ENCODE measurements around the gene PCOLCE2. TPM values are rescaled to one million over a fixed set of nuclear protein-coding genes. Genes with fewer than 3 reads are reported as not detected.
A peak's percentile ranks its signal among the peaks of the same experiment; 100 is the strongest.

The PCOLCE2 gene
- total RNA-seq, 4 donors from 2014 or later, result 48.2 to 76.0 (median 54.6) TPM

DNA sequence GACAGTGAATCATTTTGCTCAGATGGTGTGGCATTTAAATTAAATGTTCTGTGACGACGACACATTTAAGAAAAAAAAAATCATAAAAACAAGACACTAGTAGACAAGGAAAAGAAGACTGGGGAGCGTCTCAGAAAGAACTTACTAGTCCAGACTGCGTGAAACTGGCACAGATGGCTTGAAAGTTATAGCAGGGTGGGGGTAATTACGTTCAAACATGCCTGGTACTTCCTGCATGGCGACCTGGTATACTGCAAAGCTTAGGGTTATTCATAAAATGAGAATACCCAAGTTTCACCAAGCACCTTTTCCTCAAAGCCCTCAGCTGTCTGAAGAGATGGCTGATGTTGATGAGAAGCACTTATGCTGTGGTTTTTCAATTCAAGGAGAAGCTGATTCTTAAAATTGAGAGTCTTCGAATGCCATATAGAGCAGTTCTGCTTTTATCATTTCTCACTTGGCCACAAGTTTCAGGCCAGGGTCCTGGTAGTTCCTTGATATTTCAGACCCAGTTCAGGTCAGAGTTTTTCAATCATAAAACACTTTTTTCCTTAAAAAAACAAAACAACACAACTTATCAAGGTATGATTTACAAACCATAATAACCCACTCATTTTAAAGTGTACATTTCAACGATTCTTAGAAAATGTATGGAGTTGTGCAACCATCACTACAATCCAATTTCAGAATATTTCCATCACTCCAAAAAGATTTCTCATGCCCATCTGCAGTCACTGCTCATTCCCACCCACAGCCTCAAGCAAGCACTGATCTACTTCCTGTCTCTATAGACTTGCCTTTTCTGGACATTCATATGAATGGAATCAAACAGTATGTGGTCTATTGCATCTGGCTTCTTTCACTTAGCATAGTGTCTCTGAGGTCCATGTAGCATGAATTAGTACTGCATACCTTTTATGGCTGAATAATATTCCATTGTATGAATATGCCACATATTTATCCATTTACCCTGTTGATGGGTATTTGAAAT lies 24.7 kb downstream of the PCOLCE2 start:
- Histone ChIP-seq H3K4me1 (no peaks in the 10 kb centered on the region), H3K36me3 (no peaks in the 10 kb centered on the region), H3K27me3 (peaks cover 0 to 5% (median 0%) of the 10 kb centered on the region in 4 donors), H3K4me3 (no peak overlapping the region), H3K9me3 (no peaks in the 10 kb centered on the region), H3K27ac (replicated peaks in 1 of 4) (no peak overlapping the region)
- intact Hi-C loops (cut with DNase I), result no loop called here
- WGBS, result 73% methylated on average over 8 of the region's 8 CpGs
- TF ChIP-seq POLR2A (IDR thresholded peaks at IDR 0.05; ENCODE audit: low read depth) (no peak), EP300 (IDR thresholded peaks at IDR 0.05) (no peak), CTCF (IDR thresholded peaks at IDR 0.05) (no peak), POLR2AphosphoS5 (IDR thresholded peaks at IDR 0.05) (no peak)
- no peak for DNase-seq (ENCODE audit: extremely low spot score)

DNA sequence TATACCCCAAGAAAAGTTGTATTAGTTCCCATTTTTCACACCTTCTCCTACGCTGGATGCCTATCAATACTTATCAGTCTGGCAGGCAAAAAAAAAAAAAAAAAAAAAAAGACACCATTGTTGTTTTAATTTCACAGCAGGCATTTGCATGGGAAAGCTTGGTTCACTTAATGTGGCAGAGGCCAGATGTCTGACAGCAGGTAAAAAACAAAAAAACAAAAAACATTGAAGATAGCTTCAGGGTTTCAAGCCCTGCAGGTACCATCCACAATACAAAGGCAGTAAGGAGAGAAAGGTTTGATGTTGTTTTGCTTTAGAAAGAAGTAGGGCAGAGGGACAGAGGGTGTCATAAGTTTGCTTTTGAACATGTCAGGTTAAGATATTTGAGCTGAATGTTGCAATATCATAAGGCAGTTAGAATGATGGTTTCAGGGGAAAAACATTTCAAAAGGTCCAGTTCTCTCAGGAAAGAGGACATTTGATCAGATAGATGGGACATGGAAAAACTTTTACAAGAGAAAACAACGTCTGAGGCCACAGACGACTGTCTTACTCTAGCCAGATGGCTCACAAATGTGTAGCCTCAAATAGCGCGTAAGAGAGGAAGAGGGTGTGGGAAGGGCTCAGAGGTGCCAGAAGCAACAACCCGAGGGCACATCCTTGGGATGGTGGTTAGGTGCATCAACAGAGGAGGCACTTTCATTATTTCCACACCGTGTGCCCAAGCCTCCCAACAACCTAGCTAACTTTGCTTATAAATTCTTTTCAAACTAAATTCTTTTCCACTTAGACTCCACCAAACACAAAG lies 25.7 kb downstream of the PCOLCE2 start:
- Histone ChIP-seq H3K27me3 (peaks cover 0 to 5% (median 0%) of the 10 kb centered on the region in 4 donors), H3K27ac (replicated peaks in 1 of 4) (peak overlapping the region in 1 of 4 donors; percentile 5), H3K4me1 (no peaks in the 10 kb centered on the region), H3K9me3 (no peaks in the 10 kb centered on the region), H3K36me3 (no peaks in the 10 kb centered on the region), H3K4me3 (no peak overlapping the region)
- TF ChIP-seq EP300 (IDR thresholded peaks at IDR 0.05) (no peak), POLR2AphosphoS5 (IDR thresholded peaks at IDR 0.05) (no peak), CTCF (IDR thresholded peaks at IDR 0.05) (no peak), POLR2A (IDR thresholded peaks at IDR 0.05; ENCODE audit: low read depth) (no peak)
- no peak for DNase-seq (ENCODE audit: extremely low spot score)
- intact Hi-C loops (cut with DNase I), result no loop called here
- WGBS, result 33% methylated on average over 7 of the region's 7 CpGs

GRCh38 chr3:142861926-142862325 lies 27.0 kb downstream of the PCOLCE2 start:
- no peak for DNase-seq (ENCODE audit: extremely low spot score)
- Histone ChIP-seq H3K4me1 (peaks cover 0 to 5% (median 0%) of the 10 kb centered on the region in 4 donors), H3K27me3 (peaks cover 0 to 5% (median 0%) of the 10 kb centered on the region in 4 donors), H3K9me3 (no peaks in the 10 kb centered on the region), H3K27ac (replicated peaks in 1 of 4) (no peak overlapping the region), H3K36me3 (no peaks in the 10 kb centered on the region), H3K4me3 (no peak overlapping the region)
- intact Hi-C loops (cut with DNase I), result no loop called here
- TF ChIP-seq CTCF (IDR thresholded peaks at IDR 0.05), result no peak
- TF ChIP-seq POLR2A (IDR thresholded peaks at IDR 0.05; ENCODE audit: low read depth), result no peak
- TF ChIP-seq POLR2AphosphoS5 (IDR thresholded peaks at IDR 0.05), result no peak
- no peak for TF ChIP-seq EP300 (IDR thresholded peaks at IDR 0.05)
- WGBS, result 80% methylated on average over 4 of the region's 4 CpGs

- TF ChIP-seq POLR2A (IDR thresholded peaks at IDR 0.05; ENCODE audit: low read depth) (no peak), EP300 (IDR thresholded peaks at IDR 0.05) (no peak), POLR2AphosphoS5 (IDR thresholded peaks at IDR 0.05) (no peak)
- intact Hi-C loops (cut with DNase I), result no loop called here
- 90% methylated on average over 3 of the region's 3 CpGs for WGBS
- H3K27ac ChIP-seq (replicated peaks in 1 of 4), result no peak overlapping the region
- peaks cover 0 to 5% (median 0%) of the 10 kb centered on the region in 4 donors for H3K27me3 ChIP-seq
- H3K9me3 ChIP-seq, result no peaks in the 10 kb centered on the region
- no peaks in the 10 kb centered on the region for H3K36me3 ChIP-seq
- peaks cover 4 to 15% (median 9%) of the 10 kb centered on the region in 4 donors for H3K4me1 ChIP-seq
- no peak for DNase-seq (ENCODE audit: extremely low spot score)
- H3K4me3 ChIP-seq, result no peak overlapping the region
Observed at GRCh38 chr3:142858043-142858442, 30.8 kb downstream of the PCOLCE2 start.

DNA sequence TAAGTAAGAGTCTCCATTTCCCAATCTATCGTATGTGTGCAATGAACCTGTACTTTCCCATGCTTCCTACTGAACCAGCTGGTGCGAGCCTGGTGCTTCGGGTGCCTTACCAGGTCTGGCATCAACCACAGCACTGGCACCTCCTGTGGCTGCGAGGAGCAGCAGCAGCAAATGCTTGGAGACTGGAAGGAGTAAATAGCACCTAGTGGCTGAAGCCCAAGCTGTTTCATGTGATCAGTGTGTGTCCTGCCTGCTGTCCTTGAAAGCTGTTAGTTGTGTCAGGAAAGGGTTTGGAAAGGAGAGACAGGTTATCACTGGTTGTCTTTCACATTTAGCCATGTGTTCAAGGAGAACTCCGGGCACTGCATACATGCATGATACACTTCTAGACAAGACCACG lies 31.8 kb downstream of the PCOLCE2 start:
- no peaks in the 10 kb centered on the region for H3K9me3 ChIP-seq
- DNase-seq (ENCODE audit: extremely low spot score), result no peak
- TF ChIP-seq EP300 (IDR thresholded peaks at IDR 0.05), result no peak
- TF ChIP-seq POLR2AphosphoS5 (IDR thresholded peaks at IDR 0.05), result no peak
- TF ChIP-seq CTCF (IDR thresholded peaks at IDR 0.05), result no peak
- TF ChIP-seq POLR2A (IDR thresholded peaks at IDR 0.05; ENCODE audit: low read depth), result no peak
- peaks cover 4 to 15% (median 9%) of the 10 kb centered on the region in 4 donors for H3K4me1 ChIP-seq
- intact Hi-C loops (cut with DNase I), result no loop called here
- H3K27ac ChIP-seq (replicated peaks in 1 of 4), result no peak overlapping the region
- H3K4me3 ChIP-seq, result no peak overlapping the region
- 59% methylated on average over 6 of the region's 6 CpGs for WGBS
- no peaks in the 10 kb centered on the region for H3K36me3 ChIP-seq
- peaks cover 0 to 4% (median 0%) of the 10 kb centered on the region in 4 donors for H3K27me3 ChIP-seq
